ENCODE data around the gene WNT8A. TPM values are rescaled to one million over a fixed set of nuclear protein-coding genes. Genes with fewer than 3 reads are reported as not detected.

Gene WNT8A
- total and polyA plus RNA-seq, 2 donors (not counting 1 experiment from before 2014, with no cell fraction given) = not detected

GRCh38 chr5:138082033-138082432 lies 1.8 kb upstream of the WNT8A start:
- Histone ChIP-seq H4K20me1 (ENCODE audit: control insufficient read depth, insufficient read depth, low read length, poor library complexity, severe bottlenecking) (no peaks in the 10 kb centered on the region), H3K4me2 (replicated peaks; ENCODE audit: low read depth, low read length, poor library complexity, severe bottlenecking) (no peak overlapping the region), H3K27me3 (replicated peaks in 1 of 4; ENCODE audit: control extremely low read depth in 1 of 4, control insufficient read depth in 3 of 4, insufficient read depth in 4 of 4, low read length in 3 of 4) (no peaks in the 10 kb centered on the region), H3K9me3 (ENCODE audit: control extremely low read depth in 1 of 3, control insufficient read depth in 2 of 3, insufficient read depth in 1 of 3, low read length in 2 of 3) (no peaks in the 10 kb centered on the region), H3K9ac (ENCODE audit: low read length) (no peak overlapping the region), H3K79me2 (ENCODE audit: control insufficient read depth, insufficient read depth, low read length) (no peaks in the 10 kb centered on the region), H3K4me3 (ENCODE audit: control extremely low read depth in 1 of 5, extremely low read depth in 1 of 5, insufficient read depth in 1 of 5, low read depth in 2 of 5, low read length in 4 of 5) (no peak overlapping the region), H3K27ac (ENCODE audit: low read length in 2 of 2) (no peak overlapping the region), H3K4me1 (ENCODE audit: control insufficient read depth in 2 of 2, insufficient read depth in 2 of 2, low read length in 2 of 2) (peaks cover 3 to 15% of the 10 kb centered on the region in 2 donors), H3K36me3 (replicated peaks in 1 of 2; ENCODE audit: control extremely low read depth in 1 of 2, control insufficient read depth in 1 of 2, extremely low read depth in 1 of 2, insufficient read depth in 2 of 2, low read length in 1 of 2) (no peaks in the 10 kb centered on the region), H2AFZ (ENCODE audit: insufficient read depth, low read depth, low read length, poor library complexity, severe bottlenecking) (no peak overlapping the region)
- ChIA-PET POLR2A (no interaction called here), CTCF (interaction anchor here (0.6 to 11.8 kb wide), 5 partner anchors 10 to 732 kb away, joined by 3 to 278 read pairs (median 3); no protein-coding TSS in a partner anchor)
- Mint-ChIP-seq H3K4me1 (peaks cover 10% of the 10 kb centered on the region), H3K9me3 (ENCODE audit: insufficient read depth) (no peaks in the 10 kb centered on the region), H3K27ac (no peak overlapping the region), H3K27me3 (no peaks in the 10 kb centered on the region), H3K4me3 (no peak overlapping the region)
- no peak for TF ChIP-seq CTCF (IDR thresholded peaks at IDR 0.05)
- TF ChIP-seq EZH2 (IDR thresholded peaks at IDR 0.05; ENCODE audit: borderline replicate concordance, insufficient read depth, low read depth, low read length, poor library complexity, severe bottlenecking) = no peak
- no peak for DNase-seq
- intact Hi-C loops (cut with micrococcal nuclease) = loop anchor here (2.0 kb wide), 1 partner anchor 21 kb away; no protein-coding TSS in a partner anchor
- ATAC-seq (ENCODE audit: low read depth) = no peak
- 89% methylated on average over 3 of the region's 4 CpGs for WGBS (ENCODE audit: insufficient coverage)

- Mint-ChIP-seq H3K27me3 (peaks cover 6% of the 10 kb centered on the region), H3K27ac (no peak overlapping the region), H3K9me3 (ENCODE audit: insufficient read depth) (no peaks in the 10 kb centered on the region), H3K4me3 (no peak overlapping the region), H3K4me1 (no peaks in the 10 kb centered on the region)
- Histone ChIP-seq H3K27me3 (replicated peaks in 1 of 4; ENCODE audit: control extremely low read depth in 1 of 4, control insufficient read depth in 3 of 4, insufficient read depth in 4 of 4, low read length in 3 of 4) (no peaks in the 10 kb centered on the region), H3K27ac (ENCODE audit: low read length in 2 of 2) (no peak overlapping the region), H3K4me3 (ENCODE audit: control extremely low read depth in 1 of 5, extremely low read depth in 1 of 5, insufficient read depth in 1 of 5, low read depth in 2 of 5, low read length in 4 of 5) (no peak overlapping the region), H3K9me3 (ENCODE audit: control extremely low read depth in 1 of 3, control insufficient read depth in 2 of 3, insufficient read depth in 1 of 3, low read length in 2 of 3) (no peaks in the 10 kb centered on the region), H3K4me1 (ENCODE audit: control insufficient read depth in 2 of 2, insufficient read depth in 2 of 2, low read length in 2 of 2) (no peaks in the 10 kb centered on the region), H4K20me1 (ENCODE audit: control insufficient read depth, insufficient read depth, low read length, poor library complexity, severe bottlenecking) (no peaks in the 10 kb centered on the region), H3K4me2 (replicated peaks; ENCODE audit: low read depth, low read length, poor library complexity, severe bottlenecking) (no peak overlapping the region), H3K9ac (ENCODE audit: low read length) (no peak overlapping the region), H3K36me3 (replicated peaks in 1 of 2; ENCODE audit: control extremely low read depth in 1 of 2, control insufficient read depth in 1 of 2, extremely low read depth in 1 of 2, insufficient read depth in 2 of 2, low read length in 1 of 2) (no peaks in the 10 kb centered on the region), H3K79me2 (ENCODE audit: control insufficient read depth, insufficient read depth, low read length) (no peaks in the 10 kb centered on the region), H2AFZ (ENCODE audit: insufficient read depth, low read depth, low read length, poor library complexity, severe bottlenecking) (no peak overlapping the region)
- ATAC-seq (ENCODE audit: low read depth) = no peak
- intact Hi-C loops (cut with micrococcal nuclease) = no loop called here
- POLR2A ChIA-PET = no interaction called here
- TF ChIP-seq EZH2 (IDR thresholded peaks at IDR 0.05; ENCODE audit: borderline replicate concordance, insufficient read depth, low read depth, low read length, poor library complexity, severe bottlenecking) (no peak), CTCF (IDR thresholded peaks at IDR 0.05) (no peak)
- WGBS (ENCODE audit: insufficient coverage) = 71% methylated on average over 1 of the region's 4 CpGs
- CTCF ChIA-PET = interaction anchor here (0.8 to 1.0 kb wide), 4 partner anchors 10 to 42 kb away, joined by 3 to 4 read pairs (median 3); no protein-coding TSS in a partner anchor
- no peak for DNase-seq
These were observed 7.9 kb downstream of the WNT8A start for GRCh38 chr5:138091685-138092084.
